SK-N-MC (cell line): ENCODE data around the gene NDC1.

ENCODE experiments used
- EZH2 ChIP-seq: fragments of 200-600 bp; sonication (generic); IDR thresholded peaks from one replicate; pipeline ENCODE4 v1.6.1; 2017; ENCODE audit warnings: antibody characterized with exemption
- POLR2AphosphoS5 ChIP-seq: IDR thresholded peaks from 2 replicates; pipeline ENCODE4 v1.6.1; 2012; ENCODE audit warnings: mild to moderate bottlenecking, low read depth, low read length, borderline replicate concordance

DNA sequence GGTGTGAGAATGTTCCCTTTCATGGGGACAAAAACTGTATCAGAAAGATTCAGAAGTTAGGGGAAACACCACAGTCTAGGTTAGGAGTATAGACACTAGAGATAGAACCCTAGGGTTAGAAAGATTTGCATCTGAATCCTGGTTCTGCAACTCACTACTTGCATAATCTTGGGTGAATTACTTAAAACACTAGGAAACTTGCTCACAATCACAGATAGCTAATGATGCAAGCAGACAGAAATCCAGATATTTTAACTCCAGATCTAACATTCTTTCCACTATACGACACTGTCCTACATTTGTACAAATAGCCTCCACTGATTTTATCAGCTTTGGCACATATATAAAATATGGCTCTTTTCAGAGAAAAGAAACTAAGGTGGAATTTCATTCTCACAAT lies 68.3 kb downstream of the NDC1 start:
- TF ChIP-seq EZH2 = no peak
- no peak for TF ChIP-seq POLR2AphosphoS5
